NB4 (cell line): ENCODE data around the gene PCSK5.
"Not testable (repeated sequence)": the region's sequence is repeated elsewhere in the genome, so short reads cannot be mapped to it uniquely, and the experiment has no call there.

Experiments used
- POLR2A ChIP-seq: IDR thresholded peaks from 2 replicates; pipeline ENCODE4 v1.6.1; 2011; ENCODE audit warnings: mild to moderate bottlenecking; ENCODE audit not compliant: insufficient read length; ENCODE audit errors: extremely low read depth
- TF ChIP-seq, protein P1 (sequence below): IDR thresholded peaks from one replicate; pipeline ENCODE4 v1.5.1; 2012; ENCODE audit warnings: low read depth, low read length

DNA sequence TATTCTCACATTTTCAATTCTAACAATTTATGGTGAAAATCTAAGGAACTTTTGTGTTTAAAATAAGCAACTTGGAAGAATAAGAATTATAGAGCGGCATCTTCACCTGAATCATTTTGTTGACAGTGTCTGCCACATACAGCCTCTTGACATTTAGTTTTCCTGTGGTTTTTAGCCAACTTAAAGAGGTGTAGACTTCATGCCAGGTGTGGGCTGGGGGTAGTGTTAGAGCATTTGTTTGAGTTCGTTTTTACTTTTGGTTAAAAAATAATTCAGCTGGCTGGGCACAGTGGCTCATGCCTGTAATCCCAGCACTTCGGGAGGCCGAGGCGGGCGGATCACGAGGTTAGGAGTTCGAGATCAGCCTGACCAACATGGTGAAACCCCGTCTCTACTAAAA, 72.8 kb downstream of the PCSK5 start:
- TF ChIP-seq POLR2A: not testable (repeated sequence)
- TF ChIP-seq, protein P1, sequence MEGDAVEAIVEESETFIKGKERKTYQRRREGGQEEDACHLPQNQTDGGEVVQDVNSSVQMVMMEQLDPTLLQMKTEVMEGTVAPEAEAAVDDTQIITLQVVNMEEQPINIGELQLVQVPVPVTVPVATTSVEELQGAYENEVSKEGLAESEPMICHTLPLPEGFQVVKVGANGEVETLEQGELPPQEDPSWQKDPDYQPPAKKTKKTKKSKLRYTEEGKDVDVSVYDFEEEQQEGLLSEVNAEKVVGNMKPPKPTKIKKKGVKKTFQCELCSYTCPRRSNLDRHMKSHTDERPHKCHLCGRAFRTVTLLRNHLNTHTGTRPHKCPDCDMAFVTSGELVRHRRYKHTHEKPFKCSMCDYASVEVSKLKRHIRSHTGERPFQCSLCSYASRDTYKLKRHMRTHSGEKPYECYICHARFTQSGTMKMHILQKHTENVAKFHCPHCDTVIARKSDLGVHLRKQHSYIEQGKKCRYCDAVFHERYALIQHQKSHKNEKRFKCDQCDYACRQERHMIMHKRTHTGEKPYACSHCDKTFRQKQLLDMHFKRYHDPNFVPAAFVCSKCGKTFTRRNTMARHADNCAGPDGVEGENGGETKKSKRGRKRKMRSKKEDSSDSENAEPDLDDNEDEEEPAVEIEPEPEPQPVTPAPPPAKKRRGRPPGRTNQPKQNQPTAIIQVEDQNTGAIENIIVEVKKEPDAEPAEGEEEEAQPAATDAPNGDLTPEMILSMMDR: not testable (repeated sequence)
